GM12891 (cell line): ENCODE results near the gene ANAPC2.

Source experiments
- POLR2A ChIP-seq: IDR thresholded peaks from 2 replicates; pipeline ENCODE4 v1.6.1; 2011; ENCODE audit warnings: low read depth, low read length, control low read depth
- POLR2AphosphoS5 ChIP-seq: IDR thresholded peaks from 2 replicates; pipeline ENCODE4 v1.6.1; 2011; ENCODE audit warnings: low read depth, low read length, control low read depth
- POU2F2 ChIP-seq: IDR thresholded peaks from 2 replicates; pipeline ENCODE4 v1.6.1; 2011; ENCODE audit warnings: low read depth, mild to moderate bottlenecking, control low read depth, low read length, moderate library complexity

DNA sequence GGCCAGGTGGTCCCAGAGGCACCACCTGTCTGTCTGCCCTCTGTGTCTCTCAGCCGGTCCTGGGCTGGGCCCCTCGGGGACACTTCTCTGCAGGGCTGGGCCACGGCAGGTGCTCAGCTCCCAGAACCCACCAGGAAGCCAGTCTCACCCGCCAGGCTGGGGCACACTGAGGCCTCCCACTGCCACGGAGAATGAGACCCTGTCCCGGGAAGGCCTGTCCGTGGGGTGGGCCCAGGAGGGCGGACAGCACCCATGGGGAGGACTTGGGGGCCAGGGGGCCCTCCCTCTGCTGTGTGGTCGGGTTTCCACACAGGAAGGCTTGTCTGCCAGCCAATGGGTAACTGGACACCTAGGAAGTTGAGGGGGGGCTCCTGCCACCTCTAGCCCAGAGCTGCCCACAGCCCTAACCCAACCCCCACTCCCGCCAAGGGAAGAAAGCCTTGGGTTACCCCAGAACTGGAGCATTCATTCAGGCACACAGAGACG, 48.6 kb upstream of the ANAPC2 start:
- TF ChIP-seq POLR2A (no peak), POLR2AphosphoS5 (no peak), POU2F2 (no peak)
